Mammary epithelial cell (primary cell): ENCODE measurements around the gene HDAC5.
A peak's percentile ranks its signal among the peaks of the same experiment; 100 is the strongest.

ENCODE experiments used
- CTCF ChIP-seq, 2 donors: IDR thresholded peaks in 1 of 2; conservative IDR thresholded peaks in 1 of 2; 2 replicates each; pipeline ENCODE4 v1.5.1; 2011 to 2012; ENCODE audit warnings: inconsistent platforms in 2 of 2, low read length in 2 of 2, mild to moderate bottlenecking in 2 of 2, control low read depth in 1 of 2, low read depth in 1 of 2; ENCODE audit not compliant: insufficient read depth in 1 of 2; ENCODE audit errors: extremely low read depth in 1 of 2
- EZH2 ChIP-seq: IDR thresholded peaks from 2 replicates; pipeline ENCODE4 v1.6.1; 2012; ENCODE audit warnings: low read length, inconsistent platforms, borderline replicate concordance

GRCh38 chr17:44123356-44124117, at the start of gene HDAC5:
- TF ChIP-seq CTCF (conservative IDR thresholded peaks at IDR 0.05 in 1 of 2, IDR thresholded peaks at IDR 0.05 in 1 of 2; ENCODE audit: extremely low read depth in 1 of 2, insufficient read depth in 1 of 2, low read depth in 1 of 2, low read length in 2 of 2), result peak; percentile 36 to 75
- no peak for TF ChIP-seq EZH2
